Fibroblast of peridontal ligament (primary cell): Measurements from ENCODE around the gene PLCB4.
A peak's percentile ranks its signal among the peaks of the same experiment; 100 is the strongest.

ENCODE experiments used
- DNase-seq: peaks from one replicate; pipeline ENCODE4 v3.0.0-alpha.2; 2010; ENCODE audit errors: extremely low read depth

Gene PLCB4

GRCh38 chr20:9179193-9179802 is 110.4 kb downstream of the PLCB4 start:
- peak; percentile 42 for DNase-seq

GRCh38 chr20:9179867-9180266 is 111.0 kb downstream of the PLCB4 start:
- no peak for DNase-seq

- no peak for DNase-seq
Measured at GRCh38 chr20:9180481-9181257, 111.8 kb downstream of the PLCB4 start.

- peak; percentile 63 for DNase-seq
Measured at GRCh38 chr20:9185511-9185910, 116.6 kb downstream of the PLCB4 start.

- DNase-seq, result no peak
Measured at GRCh38 chr20:9186396-9186795, 117.5 kb downstream of the PLCB4 start.

GRCh38 chr20:9195031-9195430 is 126.1 kb downstream of the PLCB4 start:
- no peak for DNase-seq

GRCh38 chr20:9196110-9196509 is 127.2 kb downstream of the PLCB4 start:
- DNase-seq, result no peak

- DNase-seq, result no peak
Measured at GRCh38 chr20:9198460-9198859, 129.6 kb downstream of the PLCB4 start.

GRCh38 chr20:9200196-9200595 is 131.3 kb downstream of the PLCB4 start:
- DNase-seq, result peak; percentile 50

- DNase-seq, result peak; percentile 35
Measured at GRCh38 chr20:9200620-9201019, 131.7 kb downstream of the PLCB4 start.

- peak; percentile 38 for DNase-seq
Measured at GRCh38 chr20:9202420-9203080, 133.7 kb downstream of the PLCB4 start.

GRCh38 chr20:9203081-9203447 is 134.2 kb downstream of the PLCB4 start:
- peak; percentile 40 for DNase-seq

GRCh38 chr20:9204979-9205378 is 136.1 kb downstream of the PLCB4 start:
- DNase-seq, result peak; percentile 33

- DNase-seq, result no peak
Measured at GRCh38 chr20:9206486-9206885, 137.6 kb downstream of the PLCB4 start.

- DNase-seq, result no peak
Measured at GRCh38 chr20:9207253-9207652, 138.4 kb downstream of the PLCB4 start.

GRCh38 chr20:9210356-9210755 is 141.5 kb downstream of the PLCB4 start:
- DNase-seq, result no peak

- no peak for DNase-seq
Measured at GRCh38 chr20:9211016-9211760, 142.3 kb downstream of the PLCB4 start.

- no peak for DNase-seq
Measured at GRCh38 chr20:9212735-9213134, 143.8 kb downstream of the PLCB4 start.

- DNase-seq, result peak; percentile 99
Measured at GRCh38 chr20:9214685-9215084, 145.8 kb downstream of the PLCB4 start.

GRCh38 chr20:9215539-9215938 is 146.7 kb downstream of the PLCB4 start:
- no peak for DNase-seq

GRCh38 chr20:9218531-9218961 is 149.7 kb downstream of the PLCB4 start:
- DNase-seq, result peak; percentile 61

- DNase-seq, result peak; percentile 90
Measured at GRCh38 chr20:9220874-9221547, 152.1 kb downstream of the PLCB4 start.
